OCI-LY7 (cell line): ENCODE results near the gene FAM131B. TPM values are rescaled to one million over a fixed set of nuclear protein-coding genes. Genes with fewer than 3 reads are reported as not detected.

ENCODE experiments used
- BruUV-seq: library from RNA; stranded (reverse); fragments of 400-500 nt; replicated peaks from 2 replicates; lab custom pipeline; 2021; lab: Mats Ljungman, UMichigan
- CTCF ChIA-PET: fragments of 300-600 bp; sonication (Branson Sonifier 250); formaldehyde crosslinking; loops from one replicate; lab custom pipeline; 2022; ENCODE audit warnings: antibody characterized with exemption; ENCODE audit not compliant: unreplicated experiment; lab: Charles Lee
- POLR2A ChIA-PET: fragments of 300-600 bp; sonication (Branson Sonifier 250); formaldehyde crosslinking; loops from one replicate; lab custom pipeline; 2022; ENCODE audit warnings: antibody characterized with exemption; lab: Charles Lee
- DNase-seq: peaks from one replicate; pipeline ENCODE4 v3.0.0-alpha.2; 2015; ENCODE audit warnings: low spot score
- H2AFZ ChIP-seq: fragments of 200-600 bp; sonication (generic), shearing (Covaris generic); 2 replicates; pipeline ENCODE4 v1.6.1; 2014; ENCODE audit warnings: mild to moderate bottlenecking, antibody characterized with exemption, low read length, moderate library complexity
- H3K27ac ChIP-seq: fragments of 200-600 bp; sonication (generic); 2 replicates; pipeline ENCODE4 v1.5.1; 2014; ENCODE audit warnings: mixed run types, low read depth, mild to moderate bottlenecking, moderate library complexity, low read length, inconsistent platforms; ENCODE audit not compliant: poor library complexity, severe bottlenecking
- H3K36me3 ChIP-seq: fragments of 200-600 bp; sonication (generic); 2 replicates; pipeline ENCODE4 v1.6.1; 2014; ENCODE audit warnings: mild to moderate bottlenecking, antibody characterized with exemption, low read length, moderate library complexity, mixed read lengths; ENCODE audit not compliant: insufficient read depth
- H3K4me1 ChIP-seq: fragments of 200-600 bp; sonication (generic); 2 replicates; pipeline ENCODE4 v1.5.1; 2014; ENCODE audit warnings: mild to moderate bottlenecking, low read length; ENCODE audit not compliant: insufficient read depth, poor library complexity, severe bottlenecking
- H3K4me2 ChIP-seq: fragments of 200-600 bp; sonication (generic); 2 replicates; pipeline ENCODE4 v1.6.1; 2014; ENCODE audit warnings: mild to moderate bottlenecking, low read length
- H3K4me3 ChIP-seq: fragments of 200-600 bp; sonication (generic); 2 replicates; pipeline ENCODE4 v1.5.1; 2014; ENCODE audit warnings: mild to moderate bottlenecking, low read depth, low read length; ENCODE audit not compliant: poor library complexity, severe bottlenecking
- H3K79me2 ChIP-seq: fragments of 200-600 bp; sonication (generic); 2 replicates; pipeline ENCODE4 v1.6.1; 2016; ENCODE audit warnings: low read depth, mild to moderate bottlenecking, low read length, moderate library complexity, mixed read lengths; ENCODE audit not compliant: insufficient read depth
- H3K9me2 ChIP-seq: fragments of 200-600 bp; sonication (generic); 2 replicates; pipeline ENCODE4 v1.6.1; 2016; ENCODE audit warnings: mild to moderate bottlenecking, low read length, mixed read lengths; ENCODE audit not compliant: insufficient read depth
- H3K9me3 ChIP-seq: fragments of 200-600 bp; sonication (generic); 2 replicates; pipeline ENCODE4 v1.6.1; 2014; ENCODE audit warnings: mild to moderate bottlenecking, mixed run types, low read length, mixed read lengths
- H4K20me1 ChIP-seq: fragments of 200-600 bp; sonication (generic); 2 replicates; pipeline ENCODE4 v1.6.1; 2014; ENCODE audit warnings: mild to moderate bottlenecking, antibody characterized with exemption, low read length, moderate library complexity, mixed read lengths; ENCODE audit not compliant: insufficient read depth
- CTCF ChIP-seq: fragments of 200-600 bp; sonication (generic); conservative IDR thresholded peaks from 2 replicates; pipeline ENCODE4 v1.5.1; 2014; ENCODE audit warnings: mild to moderate bottlenecking, antibody characterized with exemption, low read length, moderate library complexity, mixed read lengths
- EZH2phosphoT487 ChIP-seq: fragments of 200-600 bp; sonication (generic); IDR thresholded peaks from 2 replicates; pipeline ENCODE4 v1.6.1; 2018; ENCODE audit warnings: low read depth, borderline replicate concordance, mild to moderate bottlenecking, mixed run types, antibody characterized with exemption, low read length, moderate library complexity, mixed read lengths
- intact Hi-C: fragments of 100-400 bp; cut with micrococcal nuclease; formaldehyde crosslinking; loops from one replicate; pipeline ENCODE4 v1.10.0; 2022; ENCODE audit not compliant: unreplicated experiment
- total RNA-seq, 2 experiments: library from RNA; depleted of rRNA in 1 of 2; stranded (reverse); fragments of >200 nt in 1 of 2; shearing (Covaris generic) in 1 of 2; gene quantifications; 2 replicates each; pipeline ENCODE4 v1.2.3, GENCODE V29; 2014 to 2022

Gene FAM131B
- total RNA-seq, 2 experiments from 2014 or later = not detected

- POLR2A ChIA-PET = interaction anchor here (0.6 kb wide), 1 partner anchor 95 kb away, joined by 7 read pairs; no protein-coding TSS in a partner anchor
- no peaks in the 10 kb centered on the region for H4K20me1 ChIP-seq
- H3K27ac ChIP-seq = no peak overlapping the region
- CTCF ChIA-PET = no interaction called here
- TF ChIP-seq EZH2phosphoT487 (no peak), CTCF (no peak)
- DNase-seq = no peak
- H3K79me2 ChIP-seq = no peaks in the 10 kb centered on the region
- intact Hi-C loops = no loop called here
- H3K4me3 ChIP-seq = no peak overlapping the region
- no TSS peak for BruUV-seq
- H3K9me3 ChIP-seq = no peaks in the 10 kb centered on the region
- H3K4me2 ChIP-seq = no peak overlapping the region
- no peaks in the 10 kb centered on the region for H3K36me3 ChIP-seq
- H3K4me1 ChIP-seq = no peaks in the 10 kb centered on the region
- no peaks in the 10 kb centered on the region for H3K9me2 ChIP-seq
- H2AFZ ChIP-seq = no peak overlapping the region
Observed at GRCh38 chr7:143384661-143385631, 22.4 kb upstream of the FAM131B start.

- POLR2A ChIA-PET = no interaction called here
- no peak overlapping the region for H3K27ac ChIP-seq
- no peak for DNase-seq
- CTCF ChIA-PET = no interaction called here
- no peak overlapping the region for H2AFZ ChIP-seq
- H3K79me2 ChIP-seq = no peaks in the 10 kb centered on the region
- H3K4me1 ChIP-seq = no peaks in the 10 kb centered on the region
- no peaks in the 10 kb centered on the region for H3K9me2 ChIP-seq
- H4K20me1 ChIP-seq = no peaks in the 10 kb centered on the region
- intact Hi-C loops = no loop called here
- no TSS peak for BruUV-seq
- H3K4me3 ChIP-seq = no peak overlapping the region
- no peaks in the 10 kb centered on the region for H3K36me3 ChIP-seq
- no peaks in the 10 kb centered on the region for H3K9me3 ChIP-seq
- TF ChIP-seq EZH2phosphoT487 = no peak
- no peak for TF ChIP-seq CTCF
- no peak overlapping the region for H3K4me2 ChIP-seq
Observed at GRCh38 chr7:143384148-143384547, 21.6 kb upstream of the FAM131B start.

- Histone ChIP-seq H3K9me2 (no peaks in the 10 kb centered on the region), H3K4me2 (no peak overlapping the region), H3K9me3 (no peaks in the 10 kb centered on the region), H4K20me1 (no peaks in the 10 kb centered on the region), H3K4me3 (no peak overlapping the region), H2AFZ (no peak overlapping the region), H3K79me2 (no peaks in the 10 kb centered on the region), H3K4me1 (no peaks in the 10 kb centered on the region), H3K27ac (no peak overlapping the region), H3K36me3 (no peaks in the 10 kb centered on the region)
- DNase-seq = no peak
- ChIA-PET POLR2A (no interaction called here), CTCF (no interaction called here)
- no TSS peak for BruUV-seq
- no peak for TF ChIP-seq CTCF
- intact Hi-C loops = no loop called here
Observed at GRCh38 chr7:143383642-143383957, 21.1 kb upstream of the FAM131B start.
